ENCODE results near the gene MAP4K4. TPM values are rescaled to one million over a fixed set of nuclear protein-coding genes. Genes with fewer than 3 reads are reported as not detected.

The MAP4K4 gene
- total and polyA plus RNA-seq, 5 donors from 2014 or later = 6.7 to 179 (median 14.7) TPM

DNA sequence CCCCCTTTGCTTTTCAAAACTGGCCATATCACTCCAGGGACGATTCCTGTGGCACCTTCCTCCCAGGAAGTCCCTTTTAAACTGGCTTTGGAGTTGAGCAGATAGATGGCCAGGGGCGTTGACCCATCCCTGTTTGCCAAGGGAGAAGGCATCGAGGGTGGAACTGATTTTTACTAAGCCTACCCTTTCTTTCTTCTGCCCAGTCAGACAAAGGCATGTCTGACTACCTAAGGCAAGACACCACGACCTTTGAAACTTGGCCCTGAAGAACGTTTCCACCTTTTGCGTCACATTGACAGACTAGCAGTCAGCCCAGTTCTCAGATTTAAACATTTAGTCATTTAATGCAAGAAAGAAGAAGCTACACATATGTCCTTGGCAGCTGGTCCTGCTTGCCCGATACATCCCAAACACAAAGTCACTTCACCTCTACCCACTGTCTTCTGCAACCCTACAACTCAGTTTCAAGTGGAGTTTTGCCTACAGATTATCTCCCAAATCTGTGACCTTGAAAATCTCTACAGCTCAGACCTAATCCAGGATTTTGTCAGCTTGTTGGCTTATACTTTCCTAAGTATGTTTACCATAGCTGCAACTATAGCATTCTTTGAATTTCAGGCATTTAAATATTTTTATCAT, 192.1 kb downstream of the MAP4K4 start:
- Histone ChIP-seq H3K4me3 (ENCODE audit: low read depth, low read length) (no peak overlapping the region), H3K27ac (ENCODE audit: insufficient read depth, low read length, poor library complexity, severe bottlenecking) (no peak overlapping the region), H3K4me1 (ENCODE audit: control insufficient read depth, insufficient read depth, low read length, poor library complexity, severe bottlenecking) (no peaks in the 10 kb centered on the region), H3K36me3 (ENCODE audit: control insufficient read depth, insufficient read depth, low read length) (peaks cover 82% of the 10 kb centered on the region), H3K27me3 (ENCODE audit: control insufficient read depth, insufficient read depth, low read length) (no peaks in the 10 kb centered on the region), H3K9me3 (ENCODE audit: control insufficient read depth in 2 of 2, low read length in 2 of 2) (no peaks in the 10 kb centered on the region)
- ATAC-seq (ENCODE audit: low read depth in 2 of 2) (no peak), DNase-seq (no peak)
- Mint-ChIP-seq H3K4me3 (no peak overlapping the region), H3K4me1 (peaks cover 0 to 17% (median 2%) of the 10 kb centered on the region in 4 donors), H3K9me3 (no peaks in the 10 kb centered on the region), H3K27me3 (no peaks in the 10 kb centered on the region), H3K36me3 (peaks cover 68% of the 10 kb centered on the region), H3K27ac (peak overlapping the region in 1 of 3 donors; percentile 79)

DNA sequence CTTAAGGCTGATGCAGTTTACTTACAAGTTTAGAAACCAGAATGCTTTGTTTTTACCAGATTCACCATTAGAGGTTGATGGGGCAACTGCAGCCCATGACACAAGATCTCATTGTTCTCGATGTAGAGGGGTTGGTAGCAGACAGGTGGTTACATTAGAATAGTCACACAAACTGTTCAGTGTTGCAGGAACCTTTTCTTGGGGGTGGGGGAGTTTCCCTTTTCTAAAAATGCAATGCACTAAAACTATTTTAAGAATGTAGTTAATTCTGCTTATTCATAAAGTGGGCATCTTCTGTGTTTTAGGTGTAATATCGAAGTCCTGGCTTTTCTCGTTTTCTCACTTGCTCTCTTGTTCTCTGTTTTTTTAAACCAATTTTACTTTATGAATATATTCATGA, 194.9 kb downstream of the MAP4K4 start:
- ATAC-seq (ENCODE audit: low read depth in 2 of 2) = no peak
- H3K9me3 Mint-ChIP-seq = no peaks in the 10 kb centered on the region
- no peak for DNase-seq
- H3K4me1 Mint-ChIP-seq = peaks cover 0 to 10% (median 0%) of the 10 kb centered on the region in 4 donors
- H3K4me1 ChIP-seq (ENCODE audit: control insufficient read depth, insufficient read depth, low read length, poor library complexity, severe bottlenecking) = no peaks in the 10 kb centered on the region
- no peaks in the 10 kb centered on the region for H3K27me3 Mint-ChIP-seq
- H3K36me3 ChIP-seq (ENCODE audit: control insufficient read depth, insufficient read depth, low read length) = peaks cover 58% of the 10 kb centered on the region
- H3K27ac Mint-ChIP-seq = no peak overlapping the region
- H3K27ac ChIP-seq (ENCODE audit: insufficient read depth, low read length, poor library complexity, severe bottlenecking) = no peak overlapping the region
- no peaks in the 10 kb centered on the region for H3K27me3 ChIP-seq (ENCODE audit: control insufficient read depth, insufficient read depth, low read length)
- no peaks in the 10 kb centered on the region for H3K9me3 ChIP-seq (ENCODE audit: control insufficient read depth in 2 of 2, low read length in 2 of 2)
- H3K36me3 Mint-ChIP-seq = peaks cover 55% of the 10 kb centered on the region
- no peak overlapping the region for H3K4me3 ChIP-seq (ENCODE audit: low read depth, low read length)
- no peak overlapping the region for H3K4me3 Mint-ChIP-seq

GRCh38 chr2:101893681-101894381, 196.3 kb downstream of the MAP4K4 start:
- Histone ChIP-seq H3K4me1 (ENCODE audit: control insufficient read depth, insufficient read depth, low read length, poor library complexity, severe bottlenecking) (no peaks in the 10 kb centered on the region), H3K9me3 (ENCODE audit: control insufficient read depth in 2 of 2, low read length in 2 of 2) (no peaks in the 10 kb centered on the region), H3K27ac (ENCODE audit: insufficient read depth, low read length, poor library complexity, severe bottlenecking) (no peak overlapping the region), H3K36me3 (ENCODE audit: control insufficient read depth, insufficient read depth, low read length) (peaks cover 44% of the 10 kb centered on the region), H3K4me3 (ENCODE audit: low read depth, low read length) (no peak overlapping the region), H3K27me3 (ENCODE audit: control insufficient read depth, insufficient read depth, low read length) (no peaks in the 10 kb centered on the region)
- DNase-seq (no peak), ATAC-seq (ENCODE audit: low read depth in 2 of 2) (no peak)
- H3K27me3 Mint-ChIP-seq = no peaks in the 10 kb centered on the region
- peaks cover 0 to 4% (median 0%) of the 10 kb centered on the region in 4 donors for H3K4me1 Mint-ChIP-seq
- peak overlapping the region in 1 of 4 donors; percentile 44 for H3K4me3 Mint-ChIP-seq
- no peaks in the 10 kb centered on the region for H3K9me3 Mint-ChIP-seq
- H3K36me3 Mint-ChIP-seq = peaks cover 42% of the 10 kb centered on the region
- H3K27ac Mint-ChIP-seq = peak overlapping the region in 2 of 3 donors; percentile 21 to 33

- H3K27me3 Mint-ChIP-seq = no peaks in the 10 kb centered on the region
- H3K27ac Mint-ChIP-seq = no peak overlapping the region
Observed at GRCh38 chr2:101895039-101895438, 197.5 kb downstream of the MAP4K4 start.

GRCh38 chr2:101895819-101896322, 198.4 kb downstream of the MAP4K4 start:
- peaks cover 0 to 3% (median 0%) of the 10 kb centered on the region in 7 donors for H3K9me3 Mint-ChIP-seq
- no peak for ATAC-seq (ENCODE audit: low read depth in 2 of 2)
- peaks cover 33% of the 10 kb centered on the region for H3K36me3 ChIP-seq (ENCODE audit: control insufficient read depth, insufficient read depth, low read length)
- peak overlapping the region in 2 of 3 donors; percentile 18 to 36 for H3K27ac Mint-ChIP-seq
- no peaks in the 10 kb centered on the region for H3K4me1 ChIP-seq (ENCODE audit: control insufficient read depth, insufficient read depth, low read length, poor library complexity, severe bottlenecking)
- no peak overlapping the region for H3K4me3 ChIP-seq (ENCODE audit: low read depth, low read length)
- H3K27ac ChIP-seq (ENCODE audit: insufficient read depth, low read length, poor library complexity, severe bottlenecking) = no peak overlapping the region
- H3K4me3 Mint-ChIP-seq = no peak overlapping the region
- no peaks in the 10 kb centered on the region for H3K27me3 Mint-ChIP-seq
- H3K9me3 ChIP-seq (ENCODE audit: control insufficient read depth in 2 of 2, low read length in 2 of 2) = no peaks in the 10 kb centered on the region
- peaks cover 32% of the 10 kb centered on the region for H3K36me3 Mint-ChIP-seq
- H3K27me3 ChIP-seq (ENCODE audit: control insufficient read depth, insufficient read depth, low read length) = no peaks in the 10 kb centered on the region
- DNase-seq = no peak
- H3K4me1 Mint-ChIP-seq = peaks cover 0 to 9% (median 4%) of the 10 kb centered on the region in 4 donors

More at GRCh38 chr2:101895039-101895438, 197.5 kb downstream of the MAP4K4 start:
- H3K4me1 Mint-ChIP-seq = peaks cover 0 to 4% (median 2%) of the 10 kb centered on the region in 4 donors
- no peak overlapping the region for H3K4me3 Mint-ChIP-seq
- H3K9me3 Mint-ChIP-seq = peaks cover 0 to under 1% (median 0%) of the 10 kb centered on the region in 7 donors
- Histone ChIP-seq H3K36me3 (ENCODE audit: control insufficient read depth, insufficient read depth, low read length) (peaks cover 34% of the 10 kb centered on the region), H3K4me1 (ENCODE audit: control insufficient read depth, insufficient read depth, low read length, poor library complexity, severe bottlenecking) (no peaks in the 10 kb centered on the region), H3K27me3 (ENCODE audit: control insufficient read depth, insufficient read depth, low read length) (no peaks in the 10 kb centered on the region), H3K9me3 (ENCODE audit: control insufficient read depth in 2 of 2, low read length in 2 of 2) (no peaks in the 10 kb centered on the region), H3K27ac (ENCODE audit: insufficient read depth, low read length, poor library complexity, severe bottlenecking) (no peak overlapping the region), H3K4me3 (ENCODE audit: low read depth, low read length) (no peak overlapping the region)
- H3K36me3 Mint-ChIP-seq = peaks cover 34% of the 10 kb centered on the region
- no peak for DNase-seq
- no peak for ATAC-seq (ENCODE audit: low read depth in 2 of 2)

DNA sequence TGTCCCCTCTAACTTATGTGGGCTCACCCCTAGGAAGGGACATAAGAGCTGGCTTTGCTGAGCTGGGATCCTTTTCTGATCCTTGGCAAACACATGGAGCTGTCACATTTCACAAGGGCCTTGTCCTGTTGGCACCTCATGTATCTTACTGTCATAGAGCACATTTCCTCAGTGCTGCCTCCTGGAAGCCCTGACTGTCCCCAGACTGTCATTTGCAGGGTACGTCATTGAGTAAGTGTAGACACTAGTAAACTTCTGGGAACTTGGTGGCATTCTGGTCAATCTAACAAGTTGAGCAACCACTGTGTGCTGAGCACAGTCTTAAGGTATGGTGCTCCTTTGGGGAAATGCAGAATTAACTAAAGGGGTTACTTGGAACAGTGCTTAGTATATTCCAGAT, 199.8 kb downstream of the MAP4K4 start:
- ATAC-seq (ENCODE audit: low read depth in 2 of 2) = no peak

DNA sequence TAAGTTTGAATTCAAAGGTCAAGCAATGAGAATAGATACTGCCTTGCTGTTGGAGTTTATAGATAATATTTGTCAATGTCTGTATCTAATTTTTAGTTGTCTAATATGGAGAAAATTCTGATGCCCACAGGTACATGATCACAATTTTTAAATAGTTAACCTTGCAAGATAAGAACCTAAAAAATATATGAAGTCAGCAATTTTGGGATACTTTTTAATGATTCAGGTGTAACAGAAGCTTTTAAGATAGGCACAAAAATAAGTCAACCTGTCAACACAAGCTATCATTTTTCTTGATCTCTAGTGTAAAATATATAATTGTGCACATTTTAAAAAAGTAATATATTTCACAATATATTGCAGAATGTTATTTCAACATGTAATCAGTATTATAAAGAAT, 201.8 kb downstream of the MAP4K4 start:
- Mint-ChIP-seq H3K9me3 (peaks cover 0 to 4% (median 2%) of the 10 kb centered on the region in 7 donors), H3K4me3 (no peak overlapping the region), H3K27ac (no peak overlapping the region), H3K36me3 (peaks cover 6% of the 10 kb centered on the region), H3K27me3 (peaks cover 5% of the 10 kb centered on the region), H3K4me1 (peaks cover 0 to 9% (median 4%) of the 10 kb centered on the region in 4 donors)
- Histone ChIP-seq H3K27ac (ENCODE audit: insufficient read depth, low read length, poor library complexity, severe bottlenecking) (no peak overlapping the region), H3K4me1 (ENCODE audit: control insufficient read depth, insufficient read depth, low read length, poor library complexity, severe bottlenecking) (no peaks in the 10 kb centered on the region), H3K27me3 (ENCODE audit: control insufficient read depth, insufficient read depth, low read length) (no peaks in the 10 kb centered on the region), H3K4me3 (ENCODE audit: low read depth, low read length) (no peak overlapping the region), H3K9me3 (ENCODE audit: control insufficient read depth in 2 of 2, low read length in 2 of 2) (no peaks in the 10 kb centered on the region), H3K36me3 (ENCODE audit: control insufficient read depth, insufficient read depth, low read length) (peaks cover under 1% of the 10 kb centered on the region)
- ATAC-seq (ENCODE audit: low read depth in 2 of 2) (no peak), DNase-seq (no peak)

More for the DNA sequence above, 199.8 kb downstream of the MAP4K4 start:
- peaks cover 24% of the 10 kb centered on the region for H3K36me3 Mint-ChIP-seq
- H3K27ac ChIP-seq (ENCODE audit: insufficient read depth, low read length, poor library complexity, severe bottlenecking) = no peak overlapping the region
- peaks cover 19% of the 10 kb centered on the region for H3K36me3 ChIP-seq (ENCODE audit: control insufficient read depth, insufficient read depth, low read length)
- H3K27me3 Mint-ChIP-seq = no peaks in the 10 kb centered on the region
- peak overlapping the region in 1 of 3 donors; percentile 17 for H3K27ac Mint-ChIP-seq
- no peak overlapping the region for H3K4me3 ChIP-seq (ENCODE audit: low read depth, low read length)
- H3K4me1 ChIP-seq (ENCODE audit: control insufficient read depth, insufficient read depth, low read length, poor library complexity, severe bottlenecking) = no peaks in the 10 kb centered on the region
- no peaks in the 10 kb centered on the region for H3K9me3 ChIP-seq (ENCODE audit: control insufficient read depth in 2 of 2, low read length in 2 of 2)
- H3K4me3 Mint-ChIP-seq = no peak overlapping the region
- H3K4me1 Mint-ChIP-seq = peaks cover 0 to 9% (median 4%) of the 10 kb centered on the region in 4 donors
- H3K9me3 Mint-ChIP-seq = peaks cover 0 to 4% (median 0%) of the 10 kb centered on the region in 7 donors
- H3K27me3 ChIP-seq (ENCODE audit: control insufficient read depth, insufficient read depth, low read length) = no peaks in the 10 kb centered on the region
- DNase-seq = no peak

Data from CD4-positive, CD25-positive, alpha-beta regulatory T cell (primary cell).